NCI-H2029 (cell line): ENCODE results near the gene CEBPG.

Source experiments
- DNase-seq: peaks from one replicate; lab custom pipeline; 2025; lab: John Stamatoyannopoulos, UW

Gene CEBPG

GRCh38 chr19:33407140-33407551 lies 33.6 kb downstream of the CEBPG start:
- DNase-seq: no peak

GRCh38 chr19:33407716-33408115 lies 34.2 kb downstream of the CEBPG start:
- DNase-seq: no peak

- DNase-seq: no peak
These were observed 34.6 kb downstream of the CEBPG start for GRCh38 chr19:33408116-33408515.

GRCh38 chr19:33408538-33409434 lies 35.3 kb downstream of the CEBPG start:
- DNase-seq: no peak

GRCh38 chr19:33409906-33410685 lies 36.6 kb downstream of the CEBPG start:
- DNase-seq: no peak

GRCh38 chr19:33410915-33411401 lies 37.4 kb downstream of the CEBPG start:
- DNase-seq: no peak

- DNase-seq: no peak
These were observed 38.2 kb downstream of the CEBPG start for GRCh38 chr19:33411621-33412180.

- DNase-seq: no peak
These were observed 39.3 kb downstream of the CEBPG start for GRCh38 chr19:33412601-33413425.

- DNase-seq: no peak
These were observed 39.9 kb downstream of the CEBPG start for GRCh38 chr19:33413426-33413725.

GRCh38 chr19:33413868-33414666 lies 40.6 kb downstream of the CEBPG start:
- DNase-seq: no peak

- no peak for DNase-seq
These were observed 41.4 kb downstream of the CEBPG start for GRCh38 chr19:33414667-33415605.

GRCh38 chr19:33416307-33417215 lies 43.1 kb downstream of the CEBPG start:
- DNase-seq: peak; percentile 34

- DNase-seq: no peak
These were observed 44.2 kb downstream of the CEBPG start for GRCh38 chr19:33417751-33418150.

GRCh38 chr19:33418461-33418860 lies 45.0 kb downstream of the CEBPG start:
- no peak for DNase-seq

GRCh38 chr19:33418871-33419787 lies 45.6 kb downstream of the CEBPG start:
- DNase-seq: no peak

- DNase-seq: no peak
These were observed 46.2 kb downstream of the CEBPG start for GRCh38 chr19:33419788-33420130.

- DNase-seq: no peak
These were observed 47.3 kb downstream of the CEBPG start for GRCh38 chr19:33420821-33421220.

- no peak for DNase-seq
These were observed 47.9 kb downstream of the CEBPG start for GRCh38 chr19:33421368-33421767.
